ENCODE results near the gene EPS8L2. TPM values are rescaled to one million over a fixed set of nuclear protein-coding genes. Genes with fewer than 3 reads are reported as not detected.

The EPS8L2 gene
- total and polyA plus RNA-seq, 2 of the 8 experiments (the other 6 are each of a cell fraction or from before 2014, with no cell fraction given) = 38.5 to 57.0 TPM

- 89% methylated on average over 2 of the region's 2 CpGs; no CpG with 5 or more reads in 1 of the 2 experiments for WGBS, 2 experiments (ENCODE audit: extremely low coverage in 1 of 2, insufficient coverage in 1 of 2, insufficient read length in 1 of 2, insufficient replicate concordance in 2 of 2, low coverage in 1 of 2, low lambda C conversion rate in 2 of 2, missing lambda C conversion rate in 1 of 2)
- DNase-seq (ENCODE audit: low read depth in 1 of 2, low spot score in 2 of 2) (no peak), FAIRE-seq (no peak)
- no peak overlapping the region for H3K9ac ChIP-seq (replicated peaks in 1 of 4; ENCODE audit: extremely low read depth in 1 of 4, low read depth in 3 of 4, low read length in 3 of 4)
- no peak overlapping the region for H3K27ac ChIP-seq (ENCODE audit: low read depth, low read length)
- H4K8ac ChIP-seq (ENCODE audit: extremely low read depth, insufficient read depth, low read length) = no peak overlapping the region
- no peak overlapping the region for H3K23ac ChIP-seq (ENCODE audit: insufficient read length)
- H2BK120ac ChIP-seq (replicated peaks; ENCODE audit: low read depth, low read length) = no peak overlapping the region
- no peak overlapping the region for H2BK15ac ChIP-seq (ENCODE audit: low read length)
- no peak overlapping the region for H3K18ac ChIP-seq (ENCODE audit: extremely low read depth, low read length)
- no peak overlapping the region for H2BK20ac ChIP-seq (ENCODE audit: low read length)
- ChIA-PET CTCF (ENCODE audit: partially characterized antibody) (interaction anchor here (0.6 to 26.9 kb wide), 4 partner anchors 9 to 106 kb away, joined by 4 to 395 read pairs (median 8); no protein-coding TSS in a partner anchor), POLR2A (ENCODE audit: partially characterized antibody) (interaction anchor here (0.6 to 35.3 kb wide), 7 partner anchors 0 to 130 kb away, joined by 3 to 636 read pairs (median 7); partner anchors contain the start of genes CEND1, DRD4, GATD1 and TALDO1)
- H2BK12ac ChIP-seq (ENCODE audit: low read depth, low read length) = no peak overlapping the region
- H3K27me3 ChIP-seq (replicated peaks in 1 of 4; ENCODE audit: control insufficient read depth in 3 of 4, extremely low read depth in 1 of 4, insufficient read depth in 3 of 4, low read length in 3 of 4) = no peaks in the 10 kb centered on the region
- H2AFZ ChIP-seq (ENCODE audit: low read length) = no peak overlapping the region
- H4K5ac ChIP-seq (ENCODE audit: insufficient read length, low read depth, low read length) = no peak overlapping the region
- H2AK5ac ChIP-seq (ENCODE audit: low read depth, low read length) = no peak overlapping the region
- no peaks in the 10 kb centered on the region for H3K9me3 ChIP-seq (ENCODE audit: insufficient read depth in 2 of 2, low read depth in 1 of 2, low read length in 1 of 2)
- no peaks in the 10 kb centered on the region for H3K23me2 ChIP-seq (ENCODE audit: low read depth, low read length)
- no peak overlapping the region for H3K56ac ChIP-seq (replicated peaks; ENCODE audit: insufficient read length, low read depth, low read length)
- no peak overlapping the region for H2BK5ac ChIP-seq (ENCODE audit: low read depth, low read length)
- H3K79me1 ChIP-seq (ENCODE audit: low read depth, low read length) = peaks cover 7% of the 10 kb centered on the region; the same call in 1 of the 2 replicates
- no peaks in the 10 kb centered on the region for H3K79me2 ChIP-seq (ENCODE audit: control insufficient read depth in 1 of 2, insufficient read depth in 2 of 2, low read length in 2 of 2)
- H3K4me2 ChIP-seq (ENCODE audit: insufficient read depth in 1 of 2, low read depth in 2 of 2, low read length in 2 of 2) = no peak overlapping the region
- TF ChIP-seq HDAC2 (IDR thresholded peaks at IDR 0.05; ENCODE audit: borderline replicate concordance in 1 of 2, low read depth in 2 of 2, low read length in 2 of 2) (no peak), TAF1 (IDR thresholded peaks at IDR 0.05; ENCODE audit: low read depth, low read length) (no peak), NRF1 (IDR thresholded peaks at IDR 0.05; ENCODE audit: low read depth, low read length) (no peak), POLR2A (IDR thresholded peaks at IDR 0.05; ENCODE audit: control extremely low read depth in 1 of 2, low read depth in 2 of 2, low read length in 2 of 2) (no peak), MAFK (IDR thresholded peaks at IDR 0.05; ENCODE audit: low read depth, low read length) (no peak)
- H4K20me1 ChIP-seq (replicated peaks in 1 of 2; ENCODE audit: control insufficient read depth in 1 of 2, insufficient read depth in 2 of 2, low read length in 2 of 2) = peaks cover 16 to 36% of the 10 kb centered on the region in 2 experiments
- H3K14ac ChIP-seq (ENCODE audit: insufficient read length) = no peak overlapping the region
- no peak overlapping the region for H3K4ac ChIP-seq (replicated peaks; ENCODE audit: insufficient read length, low read depth, low read length)
- no peak overlapping the region for H3K4me3 ChIP-seq (ENCODE audit: extremely low read depth in 1 of 4, insufficient read depth in 2 of 4, low read depth in 3 of 4, low read length in 4 of 4)
- no peak overlapping the region for H4K91ac ChIP-seq (replicated peaks; ENCODE audit: insufficient read length, low read length)
- peaks cover 0 to 12% (median 7%) of the 10 kb centered on the region in 4 experiments; a peak in 6 of 7 replicates for H3K4me1 ChIP-seq (replicated peaks in 1 of 4; ENCODE audit: control insufficient read depth in 3 of 4, insufficient read depth in 4 of 4, low read length in 3 of 4)
- H3K36me3 ChIP-seq (ENCODE audit: control insufficient read depth in 2 of 4, insufficient read depth in 4 of 4, low read length in 3 of 4) = peaks cover 16 to 54% (median 29%) of the 10 kb centered on the region in 4 experiments
Observed at GRCh38 chr11:766936-767210, 60.8 kb downstream of the EPS8L2 start.

Data from H1 (cell line).